BE2C (cell line): ENCODE data around the gene AKT3.

Experiments
- DNase-seq: peaks from one replicate; pipeline ENCODE4 v3.0.0-alpha.2; 2020
- H3K27me3 ChIP-seq: fragments of 250-450 bp; sonication (Bioruptor Pico); 2 replicates; pipeline ENCODE4 v1.5.1; 2020; ENCODE audit warnings: mild to moderate bottlenecking
- H3K36me3 ChIP-seq: fragments of 250-450 bp; sonication (Bioruptor Pico); 2 replicates; pipeline ENCODE4 v1.5.1; 2020; ENCODE audit warnings: mild to moderate bottlenecking
- H3K4me1 ChIP-seq: fragments of 250-450 bp; sonication (Bioruptor Pico); 2 replicates; pipeline ENCODE4 v1.5.1; 2020
- H3K4me3 ChIP-seq: 2 replicates; pipeline ENCODE4 v1.5.1; 2011; ENCODE audit warnings: low read depth, low read length
- H3K9me3 ChIP-seq: fragments of 250-450 bp; sonication (Bioruptor Pico); 2 replicates; pipeline ENCODE4 v1.5.1; 2020
- TF ChIP-seq, protein P1 (sequence below): IDR thresholded peaks from 2 replicates; pipeline ENCODE4 v1.5.1; 2012; ENCODE audit warnings: mild to moderate bottlenecking, low read depth, low read length

Gene AKT3

DNA sequence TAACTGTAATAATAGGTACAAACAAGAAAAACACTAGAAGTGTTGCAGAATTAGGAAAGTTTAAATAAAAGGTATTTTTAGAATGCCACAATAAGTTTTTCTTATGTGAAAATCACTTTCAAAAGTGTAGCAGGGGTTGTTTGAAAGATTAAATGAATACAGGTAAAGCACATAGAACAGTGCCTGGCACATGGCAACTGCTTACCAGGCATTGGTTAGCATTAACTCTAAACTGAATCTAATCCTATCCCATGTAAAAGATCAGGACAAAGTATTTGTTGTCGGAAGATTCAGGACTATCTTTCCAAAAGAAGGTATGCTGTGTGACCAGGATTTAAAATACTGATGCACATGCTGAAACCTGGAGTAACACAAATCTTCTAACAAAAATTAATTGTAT, 3.3 kb downstream of the AKT3 start:
- Histone ChIP-seq H3K9me3 (no peaks in the 10 kb centered on the region), H3K36me3 (0 out of 2 replicates have a peak, but pooled peaks cover 3% of the 10 kb centered on the region), H3K4me3 (no peak overlapping the region), H3K4me1 (no peaks in the 10 kb centered on the region; the same call in 1 of the 2 replicates), H3K27me3 (peaks cover 3% of the 10 kb centered on the region; the same call in 1 of the 2 replicates)
- TF ChIP-seq, protein P1, sequence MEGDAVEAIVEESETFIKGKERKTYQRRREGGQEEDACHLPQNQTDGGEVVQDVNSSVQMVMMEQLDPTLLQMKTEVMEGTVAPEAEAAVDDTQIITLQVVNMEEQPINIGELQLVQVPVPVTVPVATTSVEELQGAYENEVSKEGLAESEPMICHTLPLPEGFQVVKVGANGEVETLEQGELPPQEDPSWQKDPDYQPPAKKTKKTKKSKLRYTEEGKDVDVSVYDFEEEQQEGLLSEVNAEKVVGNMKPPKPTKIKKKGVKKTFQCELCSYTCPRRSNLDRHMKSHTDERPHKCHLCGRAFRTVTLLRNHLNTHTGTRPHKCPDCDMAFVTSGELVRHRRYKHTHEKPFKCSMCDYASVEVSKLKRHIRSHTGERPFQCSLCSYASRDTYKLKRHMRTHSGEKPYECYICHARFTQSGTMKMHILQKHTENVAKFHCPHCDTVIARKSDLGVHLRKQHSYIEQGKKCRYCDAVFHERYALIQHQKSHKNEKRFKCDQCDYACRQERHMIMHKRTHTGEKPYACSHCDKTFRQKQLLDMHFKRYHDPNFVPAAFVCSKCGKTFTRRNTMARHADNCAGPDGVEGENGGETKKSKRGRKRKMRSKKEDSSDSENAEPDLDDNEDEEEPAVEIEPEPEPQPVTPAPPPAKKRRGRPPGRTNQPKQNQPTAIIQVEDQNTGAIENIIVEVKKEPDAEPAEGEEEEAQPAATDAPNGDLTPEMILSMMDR: no peak
- no peak for DNase-seq

DNA sequence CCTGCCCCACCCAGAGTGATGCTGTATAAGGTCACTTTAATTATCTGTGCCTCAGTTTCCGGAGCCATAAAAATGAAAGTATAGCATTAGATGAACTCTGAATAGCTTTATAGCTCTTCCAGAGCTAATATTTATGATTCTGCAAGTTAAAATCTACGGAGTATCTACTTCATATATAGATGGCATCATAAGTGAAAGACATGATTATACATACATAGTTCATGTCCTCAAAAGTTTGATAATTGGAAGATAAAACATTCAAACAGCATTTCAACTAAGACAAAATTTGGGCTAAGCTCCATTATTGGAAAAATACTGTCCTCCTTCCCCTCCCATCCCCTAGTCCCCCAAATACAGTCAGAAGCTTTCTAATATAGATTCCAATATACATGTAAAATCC, 4.2 kb downstream of the AKT3 start:
- no peak overlapping the region for H3K4me3 ChIP-seq
- no peak for DNase-seq
- no peaks in the 10 kb centered on the region for H3K9me3 ChIP-seq
- no peaks in the 10 kb centered on the region for H3K4me1 ChIP-seq
- peaks cover 3% of the 10 kb centered on the region; the same call in 1 of the 2 replicates for H3K27me3 ChIP-seq
- 0 out of 2 replicates have a peak, but pooled peaks cover 3% of the 10 kb centered on the region for H3K36me3 ChIP-seq
- TF ChIP-seq, protein P1: no peak

DNA sequence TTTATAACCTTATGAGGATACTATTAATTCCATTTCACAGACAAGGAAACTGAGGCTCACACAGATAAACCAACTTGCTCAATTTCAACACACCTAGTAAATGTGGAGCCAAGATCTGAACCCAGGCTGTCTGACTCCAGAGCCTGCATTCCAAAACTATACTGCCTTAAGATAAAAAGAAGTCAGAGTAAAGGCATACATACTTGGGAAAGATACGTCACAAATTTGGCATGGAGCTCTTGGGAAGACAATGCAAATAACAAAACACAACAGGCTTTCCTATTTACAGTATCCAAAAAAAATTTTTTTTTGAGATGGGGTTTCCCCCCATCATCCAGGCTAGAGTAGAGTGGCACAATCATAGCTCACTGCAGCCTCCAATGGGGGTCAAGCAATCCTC, 5.9 kb downstream of the AKT3 start:
- no peak overlapping the region for H3K4me3 ChIP-seq
- H3K9me3 ChIP-seq: no peaks in the 10 kb centered on the region
- 0 out of 2 replicates have a peak, but pooled peaks cover 3% of the 10 kb centered on the region for H3K36me3 ChIP-seq
- peaks cover 3% of the 10 kb centered on the region; the same call in 1 of the 2 replicates for H3K27me3 ChIP-seq
- TF ChIP-seq, protein P1: no peak
- DNase-seq: no peak
- H3K4me1 ChIP-seq: no peaks in the 10 kb centered on the region

DNA sequence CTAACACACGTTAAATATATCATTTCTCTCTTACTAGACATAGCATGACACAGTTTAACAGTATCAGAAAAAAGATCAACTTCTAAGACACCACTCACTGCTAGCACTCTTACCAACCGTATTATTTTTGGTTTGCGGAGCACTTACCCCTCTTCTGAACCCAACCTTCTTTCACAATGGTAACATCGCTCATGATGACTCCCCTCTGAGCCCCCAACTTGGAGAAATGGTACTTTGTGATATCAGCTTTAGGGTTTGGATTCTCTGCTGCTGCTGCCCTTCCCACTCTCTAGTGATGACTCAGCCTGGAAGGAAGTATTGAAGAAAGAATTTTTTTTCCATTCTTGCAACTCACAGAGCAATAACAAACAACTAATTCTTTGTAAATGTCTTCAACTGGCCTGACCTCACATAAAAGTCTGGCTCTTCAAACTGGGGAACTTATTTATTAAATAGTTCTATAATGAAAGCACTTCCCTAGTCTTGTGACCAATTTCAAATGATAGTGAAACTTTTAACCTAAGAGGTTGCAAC, 7.0 kb downstream of the AKT3 start:
- TF ChIP-seq, protein P1: no peak
- Histone ChIP-seq H3K36me3 (no peaks in the 10 kb centered on the region), H3K4me1 (no peaks in the 10 kb centered on the region), H3K27me3 (no peaks in the 10 kb centered on the region), H3K4me3 (no peak overlapping the region), H3K9me3 (no peaks in the 10 kb centered on the region)
- DNase-seq: no peak

DNA sequence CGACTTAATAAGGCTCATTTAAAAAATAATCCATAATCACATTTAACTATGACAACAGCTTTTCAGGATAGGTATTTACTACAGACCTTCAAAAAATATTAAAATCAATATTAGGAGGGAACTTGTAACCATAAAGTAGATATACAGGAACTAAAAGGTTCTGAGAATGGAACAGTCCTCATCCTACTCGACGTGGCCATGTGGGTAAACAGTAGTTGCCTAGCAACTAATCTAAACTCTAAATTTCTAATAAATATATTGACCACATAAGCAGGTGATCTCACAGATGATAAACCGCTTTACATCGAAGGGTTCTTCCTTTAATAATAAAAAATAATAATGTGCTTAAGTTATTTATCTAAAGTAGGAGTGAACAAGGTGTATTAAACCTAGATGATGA, 7.9 kb downstream of the AKT3 start:
- Histone ChIP-seq H3K27me3 (no peaks in the 10 kb centered on the region), H3K4me1 (no peaks in the 10 kb centered on the region), H3K9me3 (no peaks in the 10 kb centered on the region), H3K36me3 (no peaks in the 10 kb centered on the region), H3K4me3 (no peak overlapping the region)
- DNase-seq: no peak
- TF ChIP-seq, protein P1: no peak

DNA sequence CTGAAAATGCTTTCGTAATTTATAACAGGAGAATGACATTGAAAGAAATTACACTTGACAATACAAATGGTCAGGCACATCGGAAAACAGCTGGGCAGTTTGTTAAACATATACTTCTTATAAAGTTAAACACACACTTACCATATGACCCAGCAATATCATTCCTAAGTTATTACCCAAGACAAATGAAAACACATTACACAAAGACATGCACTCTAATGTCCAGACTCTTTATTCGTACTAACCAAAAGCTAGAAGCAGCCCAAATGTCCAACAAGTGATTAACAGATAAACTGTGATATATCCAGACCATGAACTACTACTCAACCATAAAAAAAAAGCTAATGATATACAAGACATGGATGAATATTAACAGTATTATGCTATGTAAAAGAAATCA, 8.5 kb downstream of the AKT3 start:
- no peaks in the 10 kb centered on the region for H3K4me1 ChIP-seq
- no peak for DNase-seq
- H3K27me3 ChIP-seq: no peaks in the 10 kb centered on the region
- TF ChIP-seq, protein P1: no peak
- no peaks in the 10 kb centered on the region for H3K36me3 ChIP-seq
- no peaks in the 10 kb centered on the region for H3K9me3 ChIP-seq
- no peak overlapping the region for H3K4me3 ChIP-seq
